H1 (cell line): ENCODE results near the gene GSE1.

Experiments
- ASH2L ChIP-seq: fragments of 200-600, 300-600 bp; sonication (generic); IDR thresholded peaks from one replicate; pipeline ENCODE4 v1.7.1; 2017; ENCODE audit warnings: low read length
- CREB1 ChIP-seq: IDR thresholded peaks from 2 replicates; pipeline ENCODE4 v1.6.1; 2012; ENCODE audit warnings: inconsistent platforms
- CTCF ChIP-seq, 3 experiments: IDR thresholded peaks; 1 replicate in 2 of 3; 2 replicates in 1 of 3; pipeline versions ENCODE4 v1.5.1 to v1.6.1; 2011; ENCODE audit warnings: low read length in 3 of 3, mild to moderate bottlenecking in 3 of 3, inconsistent platforms in 2 of 3, low read depth in 1 of 3, moderate library complexity in 1 of 3; ENCODE audit not compliant: insufficient read depth in 1 of 3; ENCODE audit errors: control extremely low read depth in 1 of 3
- GABPA ChIP-seq: IDR thresholded peaks from 2 replicates; pipeline ENCODE4 v1.6.1; 2011; ENCODE audit warnings: mild to moderate bottlenecking, low read length, moderate library complexity, borderline replicate concordance; ENCODE audit not compliant: insufficient read depth
- MAX ChIP-seq: IDR thresholded peaks from 2 replicates; pipeline ENCODE4 v1.6.1; 2012; ENCODE audit warnings: inconsistent platforms
- POLR2A ChIP-seq, 2 experiments: IDR thresholded peaks; 1 replicate in 1 of 2; 2 replicates in 1 of 2; pipeline ENCODE4 v1.6.1; 2011; ENCODE audit warnings: low read depth in 2 of 2, low read length in 2 of 2, mild to moderate bottlenecking in 2 of 2; ENCODE audit errors: control extremely low read depth in 1 of 2
- TCF12 ChIP-seq: IDR thresholded peaks from 2 replicates; pipeline ENCODE4 v1.6.1; 2011; ENCODE audit warnings: low read depth, mild to moderate bottlenecking, low read length
- USF2 ChIP-seq: IDR thresholded peaks from 2 replicates; pipeline ENCODE4 v1.6.1; 2011; ENCODE audit warnings: low read length, improper control_type of control experiment

- no peak for TF ChIP-seq POLR2A (IDR thresholded peaks at IDR 0.05; ENCODE audit: control extremely low read depth in 1 of 2, low read depth in 2 of 2, low read length in 2 of 2)
- TF ChIP-seq CTCF (IDR thresholded peaks at IDR 0.05; ENCODE audit: control extremely low read depth in 1 of 3, insufficient read depth in 1 of 3, low read depth in 1 of 3, low read length in 3 of 3): no peak
- no peak for TF ChIP-seq CREB1
- TF ChIP-seq ASH2L: no peak
- no peak for TF ChIP-seq GABPA
- no peak for TF ChIP-seq USF2
- TF ChIP-seq MAX: no peak
- TF ChIP-seq TCF12: no peak
These were observed 27.4 kb upstream of the GSE1 start for GRCh38 chr16:85585711-85586110.
